HCT116 (cell line): Measurements from ENCODE around the gene MED15.

ENCODE experiments used
- EZH2 ChIP-seq: fragments of 200-600 bp; sonication (generic); IDR thresholded peaks from 2 replicates; pipeline ENCODE4 v1.6.1; 2017; ENCODE audit warnings: antibody characterized with exemption, mixed run types
- POLR2AphosphoS5 ChIP-seq: IDR thresholded peaks from 2 replicates; pipeline ENCODE4 v1.6.1; 2011; ENCODE audit warnings: mild to moderate bottlenecking, low read depth, low read length, moderate library complexity
- TF ChIP-seq, protein P1 (sequence below), 3 experiments: fragments of 200-600 bp in 1 of 3; sonication (generic) in 1 of 3; IDR thresholded peaks in 2 of 3; conservative IDR thresholded peaks in 1 of 3; 2 replicates each; pipeline ENCODE4 v1.5.1; 2012 to 2017; ENCODE audit warnings: low read depth in 2 of 3, low read length in 2 of 3, antibody characterized with exemption in 1 of 3, borderline replicate concordance in 1 of 3, control low read depth in 1 of 3, mild to moderate bottlenecking in 1 of 3, mixed read lengths in 1 of 3, mixed run types in 1 of 3, moderate library complexity in 1 of 3; ENCODE audit not compliant: insufficient read depth in 1 of 3
- TF ChIP-seq, protein P2 (sequence below): IDR thresholded peaks from 2 replicates; pipeline ENCODE4 v1.6.1; 2012; ENCODE audit warnings: low read depth

DNA sequence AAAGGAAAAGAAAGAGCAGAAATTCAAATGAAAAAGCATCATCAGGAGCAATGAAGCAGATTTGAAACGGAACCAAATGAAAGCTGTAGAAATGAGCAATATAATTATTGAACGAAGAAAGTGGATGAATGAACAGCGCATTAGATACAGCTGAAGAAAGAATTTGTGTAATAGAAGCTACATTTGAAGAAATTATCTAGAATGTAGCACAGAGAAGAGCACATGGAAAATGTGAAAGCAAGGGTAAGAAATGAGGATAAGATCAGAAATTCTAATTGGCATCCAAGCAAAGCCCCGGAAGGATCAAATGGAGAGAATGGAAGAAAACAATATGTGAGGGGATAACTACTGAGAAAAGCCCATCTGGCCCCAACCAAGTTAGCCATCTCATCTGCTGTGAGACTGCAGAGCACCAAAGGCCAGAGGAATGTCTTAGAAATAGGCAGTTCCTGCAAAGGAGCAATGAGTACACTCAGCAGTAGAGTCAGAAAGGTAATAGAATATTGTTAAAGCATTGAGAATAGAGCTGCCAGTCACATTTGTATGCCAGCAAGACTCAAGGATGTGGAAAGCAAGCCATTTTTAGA lies 51.9 kb downstream of the MED15 start:
- TF ChIP-seq, protein P1, sequence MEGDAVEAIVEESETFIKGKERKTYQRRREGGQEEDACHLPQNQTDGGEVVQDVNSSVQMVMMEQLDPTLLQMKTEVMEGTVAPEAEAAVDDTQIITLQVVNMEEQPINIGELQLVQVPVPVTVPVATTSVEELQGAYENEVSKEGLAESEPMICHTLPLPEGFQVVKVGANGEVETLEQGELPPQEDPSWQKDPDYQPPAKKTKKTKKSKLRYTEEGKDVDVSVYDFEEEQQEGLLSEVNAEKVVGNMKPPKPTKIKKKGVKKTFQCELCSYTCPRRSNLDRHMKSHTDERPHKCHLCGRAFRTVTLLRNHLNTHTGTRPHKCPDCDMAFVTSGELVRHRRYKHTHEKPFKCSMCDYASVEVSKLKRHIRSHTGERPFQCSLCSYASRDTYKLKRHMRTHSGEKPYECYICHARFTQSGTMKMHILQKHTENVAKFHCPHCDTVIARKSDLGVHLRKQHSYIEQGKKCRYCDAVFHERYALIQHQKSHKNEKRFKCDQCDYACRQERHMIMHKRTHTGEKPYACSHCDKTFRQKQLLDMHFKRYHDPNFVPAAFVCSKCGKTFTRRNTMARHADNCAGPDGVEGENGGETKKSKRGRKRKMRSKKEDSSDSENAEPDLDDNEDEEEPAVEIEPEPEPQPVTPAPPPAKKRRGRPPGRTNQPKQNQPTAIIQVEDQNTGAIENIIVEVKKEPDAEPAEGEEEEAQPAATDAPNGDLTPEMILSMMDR (IDR thresholded peaks at IDR 0.05 in 2 of 3, conservative IDR thresholded peaks at IDR 0.05 in 1 of 3; ENCODE audit: borderline replicate concordance in 1 of 3, insufficient read depth in 1 of 3, low read depth in 2 of 3, low read length in 2 of 3), result no peak
- TF ChIP-seq EZH2, result no peak
- TF ChIP-seq, protein P2, sequence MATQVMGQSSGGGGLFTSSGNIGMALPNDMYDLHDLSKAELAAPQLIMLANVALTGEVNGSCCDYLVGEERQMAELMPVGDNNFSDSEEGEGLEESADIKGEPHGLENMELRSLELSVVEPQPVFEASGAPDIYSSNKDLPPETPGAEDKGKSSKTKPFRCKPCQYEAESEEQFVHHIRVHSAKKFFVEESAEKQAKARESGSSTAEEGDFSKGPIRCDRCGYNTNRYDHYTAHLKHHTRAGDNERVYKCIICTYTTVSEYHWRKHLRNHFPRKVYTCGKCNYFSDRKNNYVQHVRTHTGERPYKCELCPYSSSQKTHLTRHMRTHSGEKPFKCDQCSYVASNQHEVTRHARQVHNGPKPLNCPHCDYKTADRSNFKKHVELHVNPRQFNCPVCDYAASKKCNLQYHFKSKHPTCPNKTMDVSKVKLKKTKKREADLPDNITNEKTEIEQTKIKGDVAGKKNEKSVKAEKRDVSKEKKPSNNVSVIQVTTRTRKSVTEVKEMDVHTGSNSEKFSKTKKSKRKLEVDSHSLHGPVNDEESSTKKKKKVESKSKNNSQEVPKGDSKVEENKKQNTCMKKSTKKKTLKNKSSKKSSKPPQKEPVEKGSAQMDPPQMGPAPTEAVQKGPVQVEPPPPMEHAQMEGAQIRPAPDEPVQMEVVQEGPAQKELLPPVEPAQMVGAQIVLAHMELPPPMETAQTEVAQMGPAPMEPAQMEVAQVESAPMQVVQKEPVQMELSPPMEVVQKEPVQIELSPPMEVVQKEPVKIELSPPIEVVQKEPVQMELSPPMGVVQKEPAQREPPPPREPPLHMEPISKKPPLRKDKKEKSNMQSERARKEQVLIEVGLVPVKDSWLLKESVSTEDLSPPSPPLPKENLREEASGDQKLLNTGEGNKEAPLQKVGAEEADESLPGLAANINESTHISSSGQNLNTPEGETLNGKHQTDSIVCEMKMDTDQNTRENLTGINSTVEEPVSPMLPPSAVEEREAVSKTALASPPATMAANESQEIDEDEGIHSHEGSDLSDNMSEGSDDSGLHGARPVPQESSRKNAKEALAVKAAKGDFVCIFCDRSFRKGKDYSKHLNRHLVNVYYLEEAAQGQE, result no peak
- TF ChIP-seq POLR2AphosphoS5, result no peak
